ENCODE measurements around the gene PDK4.
A peak's percentile ranks its signal among the peaks of the same experiment; 100 is the strongest.
"Not testable (repeated sequence)": the region's sequence is repeated elsewhere in the genome, so short reads cannot be mapped to it uniquely, and the experiment has no call there.

Gene PDK4

GRCh38 chr7:95558864-95559263 is 37.5 kb downstream of the PDK4 start:
- DNase-seq, result no peak

- DNase-seq, result no peak
Measured at GRCh38 chr7:95556777-95557176, 39.5 kb downstream of the PDK4 start.

GRCh38 chr7:95553939-95554338 is 42.4 kb downstream of the PDK4 start:
- no peak for DNase-seq

- not testable (repeated sequence) for DNase-seq
Measured at GRCh38 chr7:95552010-95552926, 44.0 kb downstream of the PDK4 start.

GRCh38 chr7:95550546-95550945 is 45.8 kb downstream of the PDK4 start:
- no peak for DNase-seq

GRCh38 chr7:95549818-95550529 is 46.3 kb downstream of the PDK4 start:
- DNase-seq, result peak; percentile 59

GRCh38 chr7:95547361-95548348 is 48.7 kb downstream of the PDK4 start:
- no peak for DNase-seq

- no peak for DNase-seq
Measured at GRCh38 chr7:95546647-95547046, 49.7 kb downstream of the PDK4 start.

GRCh38 chr7:95545673-95546072 is 50.6 kb downstream of the PDK4 start:
- no peak for DNase-seq

- no peak for DNase-seq
Measured at GRCh38 chr7:95545007-95545615, 51.2 kb downstream of the PDK4 start.

- no peak for DNase-seq
Measured at GRCh38 chr7:95544171-95544570, 52.1 kb downstream of the PDK4 start.

GRCh38 chr7:95543312-95543711 is 53.0 kb downstream of the PDK4 start:
- DNase-seq, result no peak

GRCh38 chr7:95540366-95540765 is 56.0 kb downstream of the PDK4 start:
- DNase-seq, result no peak

- no peak for DNase-seq
Measured at GRCh38 chr7:95539426-95539825, 56.9 kb downstream of the PDK4 start.

GRCh38 chr7:95537468-95537867 is 58.8 kb downstream of the PDK4 start:
- DNase-seq, result no peak

GRCh38 chr7:95536656-95537311 is 59.5 kb downstream of the PDK4 start:
- no peak for DNase-seq

GRCh38 chr7:95535662-95536061 is 60.7 kb downstream of the PDK4 start:
- DNase-seq, result no peak

- no peak for DNase-seq
Measured at GRCh38 chr7:95534796-95535195, 61.5 kb downstream of the PDK4 start.

Data from NCI-H1105 (cell line).